A673 (cell line): Measurements from ENCODE around the gene NKAPL. TPM values are rescaled to one million over a fixed set of nuclear protein-coding genes. Genes with fewer than 3 reads are reported as not detected.

Experiments used
- BruUV-seq: library from RNA; stranded (reverse); fragments of 400-500 nt; replicated peaks from 2 replicates; lab custom pipeline; 2021; lab: Mats Ljungman, UMichigan
- CTCF ChIA-PET: fragments of 300-600 bp; sonication (Branson Sonifier 250); formaldehyde crosslinking; loops from one replicate; lab custom pipeline; 2022; ENCODE audit warnings: antibody characterized with exemption; lab: Charles Lee
- POLR2A ChIA-PET: fragments of 300-600 bp; sonication (Branson Sonifier 250); formaldehyde crosslinking; loops from one replicate; lab custom pipeline; 2022; ENCODE audit warnings: antibody characterized with exemption; ENCODE audit not compliant: low non-redundant PET; lab: Charles Lee
- DNase-seq: peaks from one replicate; pipeline ENCODE4 v3.0.0-alpha.2; 2015; ENCODE audit warnings: low spot score
- H3K27ac ChIP-seq: fragments of 200-600 bp; sonication (generic); 2 replicates; pipeline ENCODE4 v1.5.1; 2016; ENCODE audit warnings: mixed run types, low read depth, mild to moderate bottlenecking, mixed read lengths, antibody characterized with exemption, low read length; ENCODE audit not compliant: poor library complexity, severe bottlenecking
- H3K27me3 ChIP-seq: fragments of 200-600 bp; sonication (generic); replicated peaks from 2 replicates; pipeline ENCODE4 v1.6.1; 2017; ENCODE audit warnings: mixed run types, low read depth, mild to moderate bottlenecking, mixed read lengths, antibody characterized with exemption, low read length; ENCODE audit not compliant: insufficient read depth, poor library complexity
- H3K36me3 ChIP-seq: fragments of 200-600 bp; sonication (generic); 2 replicates; pipeline ENCODE4 v1.6.1; 2016; ENCODE audit warnings: mixed run types, mild to moderate bottlenecking, mixed read lengths, antibody characterized with exemption, low read length; ENCODE audit not compliant: insufficient read depth, poor library complexity, severe bottlenecking
- H3K4me1 ChIP-seq: fragments of 200-600 bp; sonication (generic); 2 replicates; pipeline ENCODE4 v1.6.1; 2017; ENCODE audit warnings: mixed run types, mild to moderate bottlenecking, mixed read lengths, antibody characterized with exemption, low read length; ENCODE audit not compliant: insufficient read depth, poor library complexity, severe bottlenecking
- H3K4me3 ChIP-seq: fragments of 200-600 bp; sonication (generic); 2 replicates; pipeline ENCODE4 v1.5.1; 2016; ENCODE audit warnings: low read depth, mixed run types, mild to moderate bottlenecking, mixed read lengths, low read length; ENCODE audit not compliant: poor library complexity, severe bottlenecking
- H3K9me3 ChIP-seq: fragments of 200-600 bp; sonication (generic); 2 replicates; pipeline ENCODE4 v1.6.1; 2016; ENCODE audit warnings: mixed run types, low read depth, mild to moderate bottlenecking, mixed read lengths, antibody characterized with exemption, low read length; ENCODE audit not compliant: poor library complexity, severe bottlenecking
- CTCF ChIP-seq: fragments of 300-800, 200-600 bp; sonication (generic); conservative IDR thresholded peaks from 2 replicates; pipeline ENCODE4 v1.5.1; 2017; ENCODE audit warnings: low read depth, mild to moderate bottlenecking, antibody characterized with exemption, low read length, moderate library complexity, mixed read lengths
- EZH2 ChIP-seq: fragments of 200-600 bp; sonication (generic); IDR thresholded peaks from 2 replicates; pipeline ENCODE4 v1.6.1; 2017; ENCODE audit warnings: borderline replicate concordance, low read depth, mild to moderate bottlenecking, mixed read lengths, antibody characterized with exemption, low read length; ENCODE audit not compliant: poor library complexity, severe bottlenecking
- intact Hi-C: fragments of 100-400 bp; cut with micrococcal nuclease; formaldehyde crosslinking; loops from one replicate; pipeline ENCODE4 v1.10.0; 2022; ENCODE audit not compliant: unreplicated experiment
- total RNA-seq: library from RNA; stranded (reverse); gene quantifications from 2 replicates; pipeline ENCODE4 v1.2.3, GENCODE V29; 2021

NKAPL gene
- total RNA-seq, 1 experiment from 2014 or later = not detected

- DNase-seq = no peak
- no peak for TF ChIP-seq EZH2
- no peak for TF ChIP-seq CTCF
- Histone ChIP-seq H3K27me3 (no peaks in the 10 kb centered on the region), H3K27ac (no peak overlapping the region), H3K4me1 (no peaks in the 10 kb centered on the region), H3K36me3 (peaks cover 18% of the 10 kb centered on the region), H3K4me3 (no peak overlapping the region), H3K9me3 (no peaks in the 10 kb centered on the region)
- ChIA-PET POLR2A (no interaction called here), CTCF (no interaction called here)
- BruUV-seq = no TSS peak
- intact Hi-C loops = no loop called here
Measured at GRCh38 chr6:28232785-28233184, 26.3 kb upstream of the NKAPL start.

GRCh38 chr6:28235912-28236452, 23.1 kb upstream of the NKAPL start:
- ChIA-PET CTCF (no interaction called here), POLR2A (no interaction called here)
- H3K4me1 ChIP-seq = no peaks in the 10 kb centered on the region
- H3K36me3 ChIP-seq = no peaks in the 10 kb centered on the region
- H3K4me3 ChIP-seq = no peak overlapping the region
- intact Hi-C loops = no loop called here
- no peaks in the 10 kb centered on the region for H3K27me3 ChIP-seq
- TF ChIP-seq CTCF (no peak), EZH2 (no peak)
- H3K9me3 ChIP-seq = no peaks in the 10 kb centered on the region
- H3K27ac ChIP-seq = no peak overlapping the region
- no peak for DNase-seq
- BruUV-seq = no TSS peak

GRCh38 chr6:28239636-28240035, 19.5 kb upstream of the NKAPL start:
- TF ChIP-seq EZH2 = no peak
- TF ChIP-seq CTCF = no peak
- ChIA-PET POLR2A (no interaction called here), CTCF (no interaction called here)

More at GRCh38 chr6:28239636-28240035, 19.5 kb upstream of the NKAPL start:
- peaks cover under 1% of the 10 kb centered on the region for H3K36me3 ChIP-seq
- H3K27me3 ChIP-seq = no peaks in the 10 kb centered on the region
- no peak for DNase-seq
- no peak overlapping the region for H3K4me3 ChIP-seq
- H3K4me1 ChIP-seq = no peaks in the 10 kb centered on the region
- H3K9me3 ChIP-seq = no peaks in the 10 kb centered on the region
- H3K27ac ChIP-seq = no peak overlapping the region
- intact Hi-C loops = no loop called here
- BruUV-seq = no TSS peak
